NCI-H510A (cell line): Measurements from ENCODE around the gene TMEM41B.
"Not testable (repeated sequence)": the region's sequence is repeated elsewhere in the genome, so short reads cannot be mapped to it uniquely, and the experiment has no call there.

Source experiments
- DNase-seq: peaks from one replicate; lab custom pipeline; 2025; lab: John Stamatoyannopoulos, UW

The TMEM41B gene, protein sequence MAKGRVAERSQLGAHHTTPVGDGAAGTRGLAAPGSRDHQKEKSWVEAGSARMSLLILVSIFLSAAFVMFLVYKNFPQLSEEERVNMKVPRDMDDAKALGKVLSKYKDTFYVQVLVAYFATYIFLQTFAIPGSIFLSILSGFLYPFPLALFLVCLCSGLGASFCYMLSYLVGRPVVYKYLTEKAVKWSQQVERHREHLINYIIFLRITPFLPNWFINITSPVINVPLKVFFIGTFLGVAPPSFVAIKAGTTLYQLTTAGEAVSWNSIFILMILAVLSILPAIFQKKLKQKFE

GRCh38 chr11:9314291-9315077, at the start of gene TMEM41B:
TMEM41B (minus strand) TSS chr11:9314593; CDS start chr11:9314441, 152 bp downstream.
- DNase-seq, result peak; percentile 96

- DNase-seq, result no peak
Measured at GRCh38 chr11:9362393-9362863, 48.0 kb upstream of the TMEM41B start.

GRCh38 chr11:9360862-9361622, 46.6 kb upstream of the TMEM41B start:
- DNase-seq, result not testable (repeated sequence)

- no peak for DNase-seq
Measured at GRCh38 chr11:9357041-9357440, 42.6 kb upstream of the TMEM41B start.

DNA sequence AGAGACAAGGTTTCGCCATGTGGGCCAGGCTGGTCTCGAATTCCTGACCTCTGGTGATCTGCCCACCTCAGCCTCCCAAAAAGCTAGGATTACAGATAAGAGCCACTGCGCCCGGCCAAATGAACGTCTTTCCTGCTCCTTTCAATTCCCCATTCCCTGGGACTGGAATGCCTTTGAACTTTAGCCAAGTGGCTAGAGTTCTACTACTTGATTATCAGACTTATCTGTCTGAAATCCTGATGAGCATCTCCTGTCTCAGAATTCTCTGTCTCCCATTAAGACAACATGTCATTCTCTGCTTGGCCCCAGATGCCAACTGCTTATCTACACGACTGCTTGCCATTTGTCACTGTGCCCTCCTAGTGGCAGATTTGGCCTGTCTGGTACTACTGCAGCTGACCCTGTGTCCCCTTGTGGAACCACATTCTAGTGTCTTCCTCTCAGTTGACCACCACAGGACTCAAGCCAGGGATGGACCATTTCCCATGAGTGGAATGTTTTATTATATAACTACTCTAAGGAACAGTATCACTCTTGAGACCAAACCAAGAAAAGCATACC, 37.0 kb upstream of the TMEM41B start:
- DNase-seq, result no peak

DNA sequence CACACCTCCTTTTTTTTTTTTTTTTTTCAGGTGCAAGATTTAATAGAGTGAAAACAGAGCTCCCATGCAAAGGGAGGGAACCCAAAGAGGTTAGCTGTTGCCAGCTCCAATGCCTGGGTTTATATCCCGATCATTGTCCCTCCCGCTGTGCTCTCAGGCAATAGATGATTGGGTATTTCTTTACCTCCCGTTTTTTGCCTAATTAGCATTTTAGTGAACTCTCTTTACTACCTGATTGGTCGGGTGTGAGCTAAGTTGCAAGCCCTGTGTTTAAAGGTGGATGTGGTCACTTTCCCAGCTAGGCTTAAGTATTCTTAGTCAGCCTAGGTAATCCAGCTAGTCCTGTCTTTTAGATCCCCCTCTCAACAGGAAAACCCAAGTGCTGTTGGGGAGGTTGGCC, 33.4 kb upstream of the TMEM41B start:
- not testable (repeated sequence) for DNase-seq

DNA sequence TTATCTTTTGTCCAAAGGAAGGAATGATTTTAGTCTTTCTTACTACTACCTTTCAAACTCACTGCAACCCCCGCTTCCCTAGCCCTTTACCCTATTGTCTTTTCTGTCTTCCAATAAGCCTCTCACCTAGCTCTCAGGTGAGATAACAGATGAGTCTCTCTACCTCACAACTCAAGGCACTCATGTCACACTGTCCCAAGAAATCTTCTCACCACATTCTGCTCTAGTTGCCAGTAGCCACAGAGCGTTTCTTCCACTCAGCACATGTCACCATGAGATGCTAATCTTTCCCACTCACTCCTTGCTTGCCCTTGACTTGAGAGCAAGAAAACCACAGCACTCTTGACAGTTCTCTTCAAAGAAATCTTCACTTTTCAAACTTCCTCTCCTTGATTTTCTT, 32.7 kb upstream of the TMEM41B start:
- DNase-seq, result no peak

- DNase-seq, result peak; percentile 6
Measured at GRCh38 chr11:9344061-9344680, 29.8 kb upstream of the TMEM41B start.

GRCh38 chr11:9341638-9342178, 27.3 kb upstream of the TMEM41B start:
- no peak for DNase-seq

DNA sequence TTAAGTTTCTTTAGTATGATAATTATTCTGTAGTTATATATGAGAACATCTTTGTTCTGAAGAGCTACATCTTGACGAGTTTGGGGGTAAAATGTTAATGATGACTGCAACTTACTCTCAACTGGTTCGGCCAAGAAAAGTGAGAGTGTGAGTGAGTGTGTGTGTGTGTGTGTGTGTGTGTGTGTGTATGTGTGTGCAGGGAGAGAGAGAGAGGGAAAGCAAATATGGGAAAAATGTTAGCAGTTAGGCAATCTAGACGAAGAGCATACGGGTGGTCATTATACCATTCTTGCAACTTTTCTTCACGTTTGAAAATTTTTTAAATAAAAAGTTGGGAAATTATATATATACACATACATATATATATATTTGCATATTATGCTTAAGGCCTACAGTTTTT, 18.3 kb upstream of the TMEM41B start:
- no peak for DNase-seq

DNA sequence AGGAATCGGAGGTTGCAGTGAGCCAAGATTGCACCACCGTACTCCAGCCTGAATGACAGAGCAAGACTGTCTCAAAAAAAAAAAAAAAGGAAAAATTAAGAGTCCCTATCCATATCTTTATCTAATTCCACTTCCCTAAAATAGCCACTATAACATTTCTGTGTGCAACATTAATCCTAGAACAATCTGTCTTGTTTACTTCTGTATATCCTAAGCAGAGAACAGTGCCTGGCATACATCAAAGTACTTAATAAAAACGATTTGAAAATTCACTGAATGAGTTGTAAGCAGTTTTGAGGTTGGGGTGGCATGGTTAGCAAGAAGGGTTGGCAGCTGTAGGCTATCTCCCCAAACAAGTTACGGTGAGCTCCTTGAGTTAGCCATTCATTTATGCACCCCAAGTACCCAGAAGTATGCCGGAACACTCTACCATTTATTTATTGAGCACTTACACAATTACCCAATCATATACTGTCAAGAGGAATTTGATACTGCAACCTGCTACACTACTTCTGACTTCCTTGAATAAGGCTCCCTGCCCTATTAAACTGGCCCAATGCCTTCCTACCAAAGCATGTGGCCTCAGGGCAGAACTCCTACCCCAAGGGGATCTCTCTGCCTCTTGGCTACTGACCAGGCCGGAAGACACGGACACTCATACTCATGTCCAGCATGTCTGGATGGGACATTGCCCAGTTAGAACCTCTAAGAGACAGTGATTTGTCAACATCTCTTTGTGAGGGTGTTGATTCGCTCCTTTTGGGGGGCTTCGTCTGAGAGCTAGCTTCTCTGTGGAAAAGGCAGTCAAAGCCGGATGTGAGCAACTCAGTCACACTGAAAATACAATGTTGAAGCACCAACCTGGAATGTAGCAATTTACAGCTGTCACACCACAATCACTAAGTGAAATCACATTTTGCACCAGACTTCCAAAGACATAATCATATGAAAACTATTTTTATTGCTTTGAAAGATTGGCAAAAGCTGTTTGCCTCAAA, 16.3 kb upstream of the TMEM41B start:
- DNase-seq, result no peak

GRCh38 chr11:9320047-9320446, 5.7 kb upstream of the TMEM41B start:
- no peak for DNase-seq

GRCh38 chr11:9319377-9320001, 5.1 kb upstream of the TMEM41B start:
- not testable (repeated sequence) for DNase-seq

DNA sequence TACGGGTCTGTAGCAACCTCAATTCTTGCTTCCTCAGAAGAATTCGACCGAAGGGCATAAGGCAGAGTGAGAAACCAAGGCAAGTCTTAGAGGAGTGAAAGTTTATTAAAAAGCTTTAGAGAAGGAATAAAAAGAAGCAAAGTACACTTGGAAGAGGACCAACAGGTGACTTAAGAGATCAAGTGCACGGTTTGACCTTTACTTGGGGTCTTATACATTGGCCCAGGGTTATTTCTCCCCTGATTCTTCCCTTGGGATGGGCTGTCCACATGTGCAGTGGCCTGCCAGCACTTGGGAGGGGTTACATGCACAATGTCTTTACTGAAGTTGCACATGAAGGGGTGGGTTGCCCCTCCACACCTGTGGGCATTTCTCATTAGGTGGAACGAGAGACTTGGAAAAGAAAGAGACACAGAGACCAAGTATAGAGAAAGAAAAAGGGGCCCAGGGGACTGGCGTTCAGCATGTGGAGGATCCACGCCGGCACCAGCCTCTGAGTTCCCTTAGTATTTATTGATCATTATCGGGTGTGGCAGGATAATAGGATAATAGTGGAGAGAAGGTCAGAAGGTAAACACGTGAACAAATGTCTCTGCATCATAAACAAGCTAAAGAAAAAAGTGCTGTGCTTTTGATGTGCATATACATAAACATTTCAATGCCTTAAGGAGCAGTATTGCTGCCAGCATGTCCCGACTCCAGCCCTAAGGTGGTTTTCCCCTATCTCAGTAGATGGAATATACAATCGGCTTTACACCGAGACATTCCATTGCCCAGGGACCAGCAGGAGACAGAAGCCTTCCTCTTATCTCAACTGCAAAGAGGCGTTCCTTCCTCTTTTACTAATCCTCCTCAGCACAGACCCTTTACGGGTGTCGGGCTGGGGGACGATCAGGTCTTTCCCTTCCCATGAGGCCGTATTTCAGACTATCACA, 4.3 kb upstream of the TMEM41B start:
- not testable (repeated sequence) for DNase-seq

DNA sequence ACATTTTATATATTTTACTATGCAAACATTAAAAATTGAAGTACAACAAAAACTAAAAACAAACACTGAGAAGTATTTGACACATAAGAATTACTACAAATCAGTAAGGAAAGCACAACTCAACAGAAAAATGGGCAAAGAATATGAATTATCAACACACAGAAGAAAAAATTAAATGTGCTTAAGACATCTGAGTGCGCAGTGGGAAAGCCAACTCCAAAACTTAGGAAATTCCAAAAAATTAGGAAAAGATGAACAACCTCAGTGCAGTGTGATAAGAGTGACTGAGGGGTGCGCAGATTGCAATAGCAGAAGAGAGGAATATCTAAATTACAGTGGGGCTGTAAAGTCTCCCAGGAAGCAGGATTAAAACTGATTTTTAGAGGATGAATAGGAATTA, 1.9 kb upstream of the TMEM41B start:
- no peak for DNase-seq

- DNase-seq, result no peak
Measured at GRCh38 chr11:9315078-9315688, 790 bp upstream of the TMEM41B start.

DNA sequence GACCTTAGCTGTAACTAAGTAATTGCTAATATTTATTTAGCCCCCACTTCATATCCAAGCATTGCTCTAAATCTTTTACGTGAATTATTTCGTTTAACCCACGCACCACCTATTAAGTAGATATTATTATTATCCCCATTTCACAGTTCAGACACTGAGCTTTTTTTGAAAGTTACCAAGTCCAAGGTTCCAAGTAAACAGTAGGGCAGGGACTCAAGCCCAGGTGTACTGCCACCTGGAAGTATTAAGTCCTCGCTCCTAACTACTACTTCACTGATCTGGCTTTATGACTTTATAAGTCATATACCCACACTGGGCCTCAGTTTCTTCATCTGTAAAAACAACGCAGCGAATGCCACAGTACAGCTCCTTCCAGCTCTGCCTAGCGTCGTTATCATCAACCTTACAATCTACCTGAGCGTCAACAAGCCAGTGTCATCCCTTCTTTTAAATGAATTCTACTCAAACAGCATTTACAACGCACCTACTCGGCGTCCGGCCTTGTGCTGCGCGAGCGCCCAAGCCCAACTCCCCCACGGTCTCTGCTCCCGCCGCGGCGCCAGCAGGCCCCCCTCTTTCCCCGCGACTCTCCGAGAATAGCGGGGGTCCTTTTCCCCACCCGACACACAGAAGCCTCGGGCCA, 624 bp downstream of the TMEM41B start:
- DNase-seq, result no peak
